ENCODE measurements around the gene TLCD3B. TPM values are rescaled to one million over a fixed set of nuclear protein-coding genes. Genes with fewer than 3 reads are reported as not detected.
A peak's percentile ranks its signal among the peaks of the same experiment; 100 is the strongest.

The TLCD3B gene
- total RNA-seq, 2 donors from 2014 or later = 0.16 to 0.49 TPM

DNA sequence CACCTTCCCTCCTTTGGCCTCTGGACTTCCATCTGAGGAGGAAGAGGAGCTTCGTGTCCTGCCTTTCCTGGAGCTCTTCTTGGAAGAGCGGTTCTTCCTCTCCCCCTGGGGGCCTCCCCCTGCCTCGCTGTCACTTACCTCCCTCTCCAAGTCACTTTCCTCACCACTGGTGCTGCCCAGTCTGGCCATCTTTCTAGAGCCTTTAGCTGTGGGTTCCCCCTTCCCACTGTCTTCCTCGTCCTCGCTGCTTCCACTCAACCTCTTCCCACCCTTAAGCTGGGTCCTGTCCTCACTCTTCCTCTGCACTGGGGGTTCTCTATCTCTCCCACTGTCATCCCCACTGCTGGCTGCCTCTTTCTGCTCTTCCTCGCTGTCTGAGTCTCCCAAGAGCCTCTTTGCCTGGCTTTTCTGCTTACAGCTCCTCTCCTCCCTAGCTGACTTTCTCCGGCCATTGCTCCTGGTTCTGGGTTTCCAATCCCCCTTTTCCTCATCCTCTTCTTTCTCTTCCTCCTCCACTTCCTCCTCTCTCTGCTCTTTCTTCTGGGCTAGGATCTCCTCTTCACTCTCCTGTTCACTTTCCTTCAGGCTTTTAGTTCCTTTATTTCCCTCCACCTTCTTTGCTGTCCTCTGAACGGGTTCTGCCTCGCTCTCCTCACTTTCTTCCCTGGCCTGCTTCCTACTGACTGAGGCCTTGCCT, 37.0 kb downstream of the TLCD3B start:
- intact Hi-C loops (cut with DNase I) = no loop called here
- DNase-seq = no peak
- no peaks in the 10 kb centered on the region for H3K36me3 ChIP-seq
- peaks cover 9% of the 10 kb centered on the region for H3K4me1 ChIP-seq
- no peaks in the 10 kb centered on the region for H3K27me3 ChIP-seq
- TF ChIP-seq, protein P1, sequence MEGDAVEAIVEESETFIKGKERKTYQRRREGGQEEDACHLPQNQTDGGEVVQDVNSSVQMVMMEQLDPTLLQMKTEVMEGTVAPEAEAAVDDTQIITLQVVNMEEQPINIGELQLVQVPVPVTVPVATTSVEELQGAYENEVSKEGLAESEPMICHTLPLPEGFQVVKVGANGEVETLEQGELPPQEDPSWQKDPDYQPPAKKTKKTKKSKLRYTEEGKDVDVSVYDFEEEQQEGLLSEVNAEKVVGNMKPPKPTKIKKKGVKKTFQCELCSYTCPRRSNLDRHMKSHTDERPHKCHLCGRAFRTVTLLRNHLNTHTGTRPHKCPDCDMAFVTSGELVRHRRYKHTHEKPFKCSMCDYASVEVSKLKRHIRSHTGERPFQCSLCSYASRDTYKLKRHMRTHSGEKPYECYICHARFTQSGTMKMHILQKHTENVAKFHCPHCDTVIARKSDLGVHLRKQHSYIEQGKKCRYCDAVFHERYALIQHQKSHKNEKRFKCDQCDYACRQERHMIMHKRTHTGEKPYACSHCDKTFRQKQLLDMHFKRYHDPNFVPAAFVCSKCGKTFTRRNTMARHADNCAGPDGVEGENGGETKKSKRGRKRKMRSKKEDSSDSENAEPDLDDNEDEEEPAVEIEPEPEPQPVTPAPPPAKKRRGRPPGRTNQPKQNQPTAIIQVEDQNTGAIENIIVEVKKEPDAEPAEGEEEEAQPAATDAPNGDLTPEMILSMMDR (IDR thresholded peaks at IDR 0.05) = no peak
- no peaks in the 10 kb centered on the region for H3K9me3 ChIP-seq
- H3K4me3 ChIP-seq = no peak overlapping the region
- H3K9ac ChIP-seq (ENCODE audit: low read depth in 2 of 2, low read length in 2 of 2) = peak overlapping the region; percentile 1 to 95
- H3K27ac ChIP-seq = no peak overlapping the region

GRCh38 chr16:29993191-29993902, 37.7 kb downstream of the TLCD3B start:
- H3K4me3 ChIP-seq = no peak overlapping the region
- no peak for DNase-seq
- H3K9ac ChIP-seq (ENCODE audit: low read depth in 2 of 2, low read length in 2 of 2) = peak overlapping the region in 1 of 2 donors; percentile 1
- H3K27me3 ChIP-seq = no peaks in the 10 kb centered on the region
- TF ChIP-seq, protein P1 (IDR thresholded peaks at IDR 0.05) = no peak
- intact Hi-C loops (cut with DNase I) = no loop called here
- H3K4me1 ChIP-seq = peaks cover 9% of the 10 kb centered on the region
- H3K36me3 ChIP-seq = no peaks in the 10 kb centered on the region
- no peak overlapping the region for H3K27ac ChIP-seq
- H3K9me3 ChIP-seq = no peaks in the 10 kb centered on the region

- Histone ChIP-seq H3K4me1 (peaks cover 9% of the 10 kb centered on the region), H3K9me3 (no peaks in the 10 kb centered on the region), H3K4me3 (no peak overlapping the region), H3K9ac (ENCODE audit: low read depth in 2 of 2, low read length in 2 of 2) (no peak overlapping the region), H3K27me3 (no peaks in the 10 kb centered on the region), H3K36me3 (no peaks in the 10 kb centered on the region), H3K27ac (no peak overlapping the region)
- TF ChIP-seq, protein P1 (IDR thresholded peaks at IDR 0.05) = no peak
- intact Hi-C loops (cut with DNase I) = no loop called here
- no peak for DNase-seq
Measured at GRCh38 chr16:29992344-29992967, 38.6 kb downstream of the TLCD3B start.

DNA sequence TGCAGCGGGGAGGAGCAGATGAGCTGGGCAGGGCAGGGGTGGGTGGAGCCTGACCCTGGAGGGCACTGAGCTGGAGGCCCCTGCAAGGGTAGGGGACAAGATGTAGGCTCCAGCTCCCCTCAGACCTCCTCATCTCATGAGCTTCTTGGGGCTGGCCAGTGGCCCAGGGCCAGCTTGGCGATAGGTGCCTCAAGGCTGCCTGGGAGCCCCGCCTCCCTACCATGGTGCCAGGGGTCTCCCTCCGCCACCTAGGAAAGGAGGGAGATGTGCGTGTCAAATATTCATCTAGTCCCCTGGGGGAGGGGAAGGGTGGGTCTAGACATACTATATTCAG, 39.5 kb downstream of the TLCD3B start:
- intact Hi-C loops (cut with DNase I) = no loop called here
- no peak for DNase-seq

DNA sequence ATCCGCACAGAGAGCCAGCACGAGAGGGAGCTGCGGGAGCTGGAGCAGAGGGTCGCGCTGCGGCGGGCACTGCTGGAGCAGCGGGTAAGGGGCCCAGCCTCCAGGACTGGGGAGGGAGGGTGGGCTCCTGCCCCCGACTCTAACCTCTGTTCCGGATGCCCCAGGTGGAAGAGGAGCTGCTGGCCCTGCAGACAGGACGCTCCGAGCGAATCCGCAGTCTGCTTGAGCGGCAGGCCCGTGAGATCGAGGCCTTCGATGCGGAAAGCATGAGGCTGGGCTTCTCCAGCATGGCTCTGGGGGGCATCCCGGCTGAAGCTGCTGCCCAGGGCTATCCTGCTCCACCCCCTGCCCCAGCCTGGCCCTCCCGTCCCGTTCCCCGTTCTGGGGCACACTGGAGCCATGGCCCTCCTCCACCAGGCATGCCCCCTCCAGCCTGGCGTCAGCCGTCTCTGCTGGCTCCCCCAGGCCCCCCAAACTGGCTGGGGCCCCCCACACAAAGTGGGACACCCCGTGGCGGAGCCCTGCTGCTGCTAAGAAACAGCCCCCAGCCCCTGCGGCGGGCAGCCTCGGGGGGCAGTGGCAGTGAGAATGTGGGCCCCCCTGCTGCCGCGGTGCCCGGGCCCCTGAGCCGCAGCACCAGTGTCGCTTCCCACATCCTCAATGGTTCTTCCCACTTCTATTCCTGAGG, 40.0 kb downstream of the TLCD3B start:
- TF ChIP-seq, protein P1 (IDR thresholded peaks at IDR 0.05) = no peak
- H3K9ac ChIP-seq (ENCODE audit: low read depth in 2 of 2, low read length in 2 of 2) = no peak overlapping the region
- no peaks in the 10 kb centered on the region for H3K27me3 ChIP-seq
- H3K36me3 ChIP-seq = no peaks in the 10 kb centered on the region
- peaks cover 4% of the 10 kb centered on the region for H3K4me1 ChIP-seq
- no peak for DNase-seq
- H3K4me3 ChIP-seq = no peak overlapping the region
- no peaks in the 10 kb centered on the region for H3K9me3 ChIP-seq
- no peak overlapping the region for H3K27ac ChIP-seq
- intact Hi-C loops (cut with DNase I) = no loop called here

More for the DNA sequence above, 39.5 kb downstream of the TLCD3B start:
- no peak overlapping the region for H3K4me3 ChIP-seq
- H3K9ac ChIP-seq (ENCODE audit: low read depth in 2 of 2, low read length in 2 of 2) = no peak overlapping the region
- no peaks in the 10 kb centered on the region for H3K9me3 ChIP-seq
- no peaks in the 10 kb centered on the region for H3K27me3 ChIP-seq
- H3K4me1 ChIP-seq = peaks cover 4% of the 10 kb centered on the region
- no peak overlapping the region for H3K27ac ChIP-seq
- TF ChIP-seq, protein P1 (IDR thresholded peaks at IDR 0.05) = no peak
- no peaks in the 10 kb centered on the region for H3K36me3 ChIP-seq
